SK-N-SH (cell line): ENCODE results near the gene MBIP.

ENCODE experiments used
- CTCF ChIP-seq: fragments of 200-600 bp; sonication (generic); IDR thresholded peaks from 2 replicates; pipeline ENCODE4 v1.6.1; 2017; ENCODE audit warnings: antibody characterized with exemption, mild to moderate bottlenecking, moderate library complexity
- GABPA ChIP-seq: IDR thresholded peaks from 2 replicates; pipeline ENCODE4 v1.4.0; 2012; ENCODE audit warnings: low read depth, mild to moderate bottlenecking
- MXI1 ChIP-seq: IDR thresholded peaks from 2 replicates; pipeline ENCODE4 v1.6.1; 2012; ENCODE audit warnings: mild to moderate bottlenecking, low read depth, low read length, improper control_type of control experiment
- RCOR1 ChIP-seq: fragments of 150-350 bp; IDR thresholded peaks from 2 replicates; pipeline ENCODE4 v1.6.1; 2017; ENCODE audit warnings: antibody characterized with exemption, low read length
- REST ChIP-seq: IDR thresholded peaks from 2 replicates; pipeline ENCODE4 v1.6.1; 2012; ENCODE audit warnings: mild to moderate bottlenecking, low read depth, low read length, moderate library complexity
- TAF1 ChIP-seq: IDR thresholded peaks from 2 replicates; pipeline ENCODE4 v1.6.1; 2012; ENCODE audit warnings: low read depth, mild to moderate bottlenecking, low read length, moderate library complexity, borderline replicate concordance
- YY1 ChIP-seq: IDR thresholded peaks from 2 replicates; pipeline ENCODE4 v1.4.0; 2012; ENCODE audit warnings: low read depth, mild to moderate bottlenecking

DNA sequence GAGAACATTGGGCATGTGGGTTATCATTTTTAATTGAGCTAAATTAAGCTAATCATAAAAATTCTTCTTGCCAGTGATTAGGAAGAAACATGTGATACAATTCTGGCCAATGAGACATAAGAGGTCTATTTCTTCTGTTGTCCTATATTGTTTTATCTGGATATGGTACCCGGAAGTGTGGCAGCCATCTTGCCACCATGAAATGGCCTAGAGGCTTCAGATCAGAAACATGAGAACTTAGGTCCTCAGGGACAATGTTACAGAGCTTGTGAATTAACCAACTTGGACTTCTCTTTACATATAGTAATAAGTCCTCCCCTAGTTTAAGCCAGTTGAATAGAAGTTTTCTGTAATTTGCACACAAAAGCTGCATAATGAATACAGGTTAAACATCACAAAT, 30.5 kb downstream of the MBIP start:
- TF ChIP-seq TAF1: no peak
- TF ChIP-seq YY1: no peak
- no peak for TF ChIP-seq RCOR1
- TF ChIP-seq CTCF: no peak
- no peak for TF ChIP-seq GABPA
- TF ChIP-seq REST: no peak
- no peak for TF ChIP-seq MXI1
